Endothelial cell of umbilical vein (primary cell): ENCODE measurements around the gene KL. TPM values are rescaled to one million over a fixed set of nuclear protein-coding genes. Genes with fewer than 3 reads are reported as not detected.

ENCODE experiments used
- BruUV-seq: library from RNA; stranded (reverse); fragments of 400-500 nt; replicated peaks from 2 replicates; lab custom pipeline; 2021; lab: Mats Ljungman, UMichigan
- CTCF ChIA-PET: fragments of 300-600, 350-600 bp; sonication (Branson Sonifier 250); formaldehyde crosslinking; loops from one replicate; lab custom pipeline; 2021; ENCODE audit warnings: antibody characterized with exemption, inconsistent platforms; lab: Charles Lee
- POLR2A ChIA-PET: fragments of 300-600, 350-600 bp; sonication (Branson Sonifier 250); formaldehyde crosslinking; loops from one replicate; lab custom pipeline; 2021; ENCODE audit warnings: antibody characterized with exemption, inconsistent platforms; lab: Charles Lee
- DNase-seq: peaks from one replicate; pipeline ENCODE4 v3.0.0-alpha.2; 2011; ENCODE audit warnings: low read depth, low spot score
- FAIRE-seq: peaks from 2 replicates; lab custom pipeline; 2011; peaks lifted over from hg19 to GRCh38; lab: Jason Lieb, UNC
- H2AFZ ChIP-seq: 2 replicates; pipeline ENCODE4 v1.6.0; 2012; ENCODE audit warnings: low read depth, low read length, control low read depth, inconsistent platforms
- H3K27ac ChIP-seq: 2 replicates; pipeline ENCODE4 v1.5.1; 2011; ENCODE audit warnings: low read depth, mild to moderate bottlenecking, control low read depth, low read length, moderate library complexity; ENCODE audit not compliant: insufficient read depth
- H3K27me3 ChIP-seq, 2 experiments: 2 replicates each; pipeline versions ENCODE4 v1.6.0 to v1.6.1; 2011; ENCODE audit warnings: low read length in 2 of 2, mixed read lengths in 1 of 2; ENCODE audit not compliant: control insufficient read depth in 2 of 2, insufficient read depth in 2 of 2
- H3K36me3 ChIP-seq, 2 experiments: 2 replicates in 1 of 2; 3 replicates in 1 of 2; pipeline ENCODE4 v1.5.1; 2011; ENCODE audit warnings: low read length in 2 of 2, mild to moderate bottlenecking in 1 of 2, moderate library complexity in 1 of 2; ENCODE audit not compliant: control insufficient read depth in 2 of 2, insufficient read depth in 2 of 2; ENCODE audit errors: extremely low read depth in 1 of 2
- H3K4me1 ChIP-seq: 3 replicates; pipeline ENCODE4 v1.5.1; 2011; ENCODE audit warnings: mild to moderate bottlenecking, low read length; ENCODE audit not compliant: control insufficient read depth, insufficient read depth; ENCODE audit errors: extremely low read depth
- H3K4me2 ChIP-seq: 2 replicates; pipeline ENCODE4 v1.6.1; 2011; ENCODE audit warnings: low read length, control low read depth, mixed read lengths; ENCODE audit not compliant: insufficient read depth
- H3K4me3 ChIP-seq, 3 experiments: fragments of 200-600 bp in 1 of 3; sonication (generic), shearing (Covaris generic) in 1 of 3; replicated peaks in 1 of 3; 2 replicates each; pipeline ENCODE4 v1.5.1; 2011 to 2016; ENCODE audit warnings: control low read depth in 3 of 3, low read length in 3 of 3, mild to moderate bottlenecking in 2 of 3, inconsistent platforms in 1 of 3, low read depth in 1 of 3, moderate library complexity in 1 of 3; ENCODE audit not compliant: insufficient read depth in 1 of 3
- H3K79me2 ChIP-seq: 2 replicates; pipeline ENCODE4 v1.6.0; 2012; ENCODE audit warnings: low read length, inconsistent platforms; ENCODE audit not compliant: control insufficient read depth, insufficient read depth
- H3K9ac ChIP-seq: replicated peaks from 2 replicates; pipeline ENCODE3; 2011; ENCODE audit warnings: low read length, control low read depth; ENCODE audit not compliant: insufficient read depth; ENCODE audit errors: extremely low read depth
- H3K9me1 ChIP-seq: replicated peaks from 3 replicates; pipeline ENCODE4 v1.6.0; 2011; ENCODE audit warnings: mild to moderate bottlenecking, low read length; ENCODE audit not compliant: control insufficient read depth, insufficient read depth; ENCODE audit errors: extremely low read depth
- H3K9me3 ChIP-seq: replicated peaks from 2 replicates; pipeline ENCODE4 v1.5.1; 2012; ENCODE audit warnings: low read length, inconsistent platforms; ENCODE audit not compliant: control insufficient read depth, insufficient read depth
- H4K20me1 ChIP-seq: replicated peaks from 2 replicates; pipeline ENCODE3; 2011; ENCODE audit warnings: mild to moderate bottlenecking, low read length; ENCODE audit not compliant: control insufficient read depth, insufficient read depth; ENCODE audit errors: extremely low read depth
- CTCF ChIP-seq, 2 donors: IDR thresholded peaks; 1 replicate in 1 of 2; 2 replicates in 1 of 2; pipeline ENCODE4 v1.5.1; 2011; ENCODE audit warnings: low read length in 2 of 2, mild to moderate bottlenecking in 2 of 2, moderate library complexity in 2 of 2, control low read depth in 1 of 2, inconsistent platforms in 1 of 2, low read depth in 1 of 2; ENCODE audit not compliant: insufficient read depth in 1 of 2; ENCODE audit errors: extremely low read depth in 1 of 2
- EZH2 ChIP-seq: IDR thresholded peaks from 2 replicates; pipeline ENCODE4 v1.6.1; 2012; ENCODE audit warnings: borderline replicate concordance, low read depth, mild to moderate bottlenecking, moderate library complexity, low read length, inconsistent platforms; ENCODE audit not compliant: severe bottlenecking
- FOS ChIP-seq: IDR thresholded peaks from 2 replicates; pipeline ENCODE4 v1.6.1; 2011; ENCODE audit warnings: mild to moderate bottlenecking, low read length, moderate library complexity, borderline replicate concordance; ENCODE audit not compliant: insufficient read depth
- GATA2 ChIP-seq: IDR thresholded peaks from 2 replicates; pipeline ENCODE4 v1.7.0; 2011; ENCODE audit warnings: low read depth, mild to moderate bottlenecking, moderate library complexity, mixed read lengths, low read length; ENCODE audit not compliant: insufficient read length, insufficient read depth
- JUN ChIP-seq: IDR thresholded peaks from 2 replicates; pipeline ENCODE4 v1.6.1; 2011; ENCODE audit warnings: borderline replicate concordance, low read depth; ENCODE audit not compliant: insufficient read length, insufficient read depth
- MAX ChIP-seq: IDR thresholded peaks from 2 replicates; pipeline ENCODE4 v1.6.1; 2011; ENCODE audit not compliant: insufficient read depth, insufficient read length
- MYC ChIP-seq: IDR thresholded peaks from one replicate; pipeline ENCODE4 v1.6.1; 2011; ENCODE audit warnings: mild to moderate bottlenecking, low read depth, low read length
- POLR2A ChIP-seq: IDR thresholded peaks from 2 replicates; pipeline ENCODE4 v1.6.1; 2012; ENCODE audit warnings: low read depth, mild to moderate bottlenecking, control low read depth, low read length
- POLR2AphosphoS5 ChIP-seq: IDR thresholded peaks from 2 replicates; pipeline ENCODE4 v1.6.1; 2012; ENCODE audit warnings: low read depth, mild to moderate bottlenecking, control low read depth, low read length, moderate library complexity; ENCODE audit not compliant: insufficient read depth
- dilution Hi-C: fragments of 300-500 bp; cut with MboI; formaldehyde crosslinking; loops from one replicate; pipeline ENCODE4 v1.15.0; 2019; ENCODE audit warnings: low sequenced_read_pairs; ENCODE audit not compliant: extremely low pct_ligation_motif_present
- intact Hi-C: fragments of 100-400 bp; cut with micrococcal nuclease; formaldehyde crosslinking; loops from one replicate; pipeline ENCODE4 v1.10.0; 2022
- polyA plus RNA-seq, 4 experiments: library from polyadenylated mRNA; depleted of rRNA in 3 of 4; stranded (reverse) in 3 of 4; unstranded in 1 of 4; fragments of >200 nt; gene quantifications; 2 replicates each; pipeline versions ENCODE4 v1.2.1 to v1.2.3, GENCODE V29; 2011 to 2012; ENCODE audit warnings: missing spikeins in 1 of 4
- total RNA-seq: library from RNA; stranded (reverse); gene quantifications from 2 replicates; pipeline ENCODE4 v1.2.3, GENCODE V29; 2021

The KL gene
- total and polyA plus RNA-seq, 2 donors (not counting 3 experiments of a cell fraction or from before 2014, with no cell fraction given): 0.01 to 0.07 TPM

- Histone ChIP-seq H3K4me3 (no peak overlapping the region), H3K27me3 (peaks cover 0 to 7% of the 10 kb centered on the region in 2 experiments), H3K27ac (no peak overlapping the region), H3K36me3 (no peaks in the 10 kb centered on the region), H4K20me1 (no peaks in the 10 kb centered on the region), H2AFZ (no peak overlapping the region), H3K79me2 (no peaks in the 10 kb centered on the region), H3K4me1 (no peaks in the 10 kb centered on the region), H3K9me1 (no peaks in the 10 kb centered on the region), H3K9ac (no peak overlapping the region), H3K4me2 (no peak overlapping the region), H3K9me3 (no peaks in the 10 kb centered on the region)
- intact Hi-C loops (no loop called here), dilution Hi-C loops (no loop called here)
- TF ChIP-seq POLR2A (no peak), MYC (no peak)
- BruUV-seq: no TSS peak
- FAIRE-seq: no peak
- CTCF ChIA-PET: interaction anchor here (1.5 kb wide), 1 partner anchor 53 kb away, joined by 3 read pairs; no protein-coding TSS in a partner anchor
- no peak for DNase-seq
- POLR2A ChIA-PET: no interaction called here
Measured at GRCh38 chr13:32978278-32978677, 37.9 kb upstream of the KL start.

- DNase-seq (no peak), FAIRE-seq (no peak)
- H3K4me2 ChIP-seq: no peak overlapping the region
- H3K79me2 ChIP-seq: no peaks in the 10 kb centered on the region
- H4K20me1 ChIP-seq: no peaks in the 10 kb centered on the region
- H3K9me1 ChIP-seq: no peaks in the 10 kb centered on the region
- no TSS peak for BruUV-seq
- no peaks in the 10 kb centered on the region for H3K4me1 ChIP-seq
- H3K36me3 ChIP-seq: no peaks in the 10 kb centered on the region
- peaks cover 7 to 13% of the 10 kb centered on the region in 2 experiments for H3K27me3 ChIP-seq
- H2AFZ ChIP-seq: no peak overlapping the region
- CTCF ChIA-PET: interaction anchor here (1.5 kb wide), 1 partner anchor 35 kb away, joined by 3 read pairs; no protein-coding TSS in a partner anchor
- intact Hi-C loops: no loop called here
- H3K4me3 ChIP-seq: no peak overlapping the region
- POLR2A ChIA-PET: no interaction called here
- H3K9ac ChIP-seq: no peak overlapping the region
- dilution Hi-C loops: no loop called here
- no peaks in the 10 kb centered on the region for H3K9me3 ChIP-seq
- TF ChIP-seq JUN (no peak), CTCF (IDR thresholded peaks at IDR 0.05; ENCODE audit: extremely low read depth in 1 of 2, insufficient read depth in 1 of 2, low read depth in 1 of 2, low read length in 2 of 2) (no peak), GATA2 (no peak), FOS (no peak), POLR2A (no peak), MAX (no peak), POLR2AphosphoS5 (no peak), MYC (no peak), EZH2 (no peak)
- no peak overlapping the region for H3K27ac ChIP-seq
Measured at GRCh38 chr13:32983058-32983457, 33.2 kb upstream of the KL start.
